ENCODE data around the gene PDZD7.

PDZD7 gene

DNA sequence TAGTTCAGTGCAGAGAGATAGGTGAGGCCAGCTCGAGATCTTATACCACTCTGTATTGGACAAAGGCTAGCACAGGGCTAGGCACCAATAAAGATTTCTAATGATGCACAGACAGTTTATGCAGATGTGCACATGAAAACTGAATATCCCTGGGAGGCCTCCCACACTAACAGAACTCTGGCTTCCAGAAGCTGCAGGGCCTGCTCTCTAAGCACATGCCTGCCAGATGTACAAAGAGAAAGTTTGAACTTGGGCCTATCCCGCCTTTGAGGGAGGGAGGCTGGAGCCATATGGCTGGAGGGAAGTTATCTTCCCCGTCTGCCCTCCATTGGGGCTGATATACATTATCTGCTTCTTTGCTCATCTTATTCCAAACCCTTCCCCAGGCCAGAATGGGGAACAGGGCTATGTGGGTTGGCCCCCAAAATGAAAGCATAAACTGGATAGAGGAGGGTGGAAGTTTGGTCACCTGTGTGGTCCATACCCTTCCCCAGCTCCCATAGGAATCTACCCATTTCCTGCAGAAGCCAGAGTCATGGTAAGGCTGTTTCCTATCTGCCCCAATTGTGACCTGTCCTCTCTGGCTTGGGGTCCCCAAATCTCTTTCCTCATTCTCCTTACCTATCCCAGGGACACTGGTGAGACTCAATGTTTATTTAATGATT is 34.7 kb upstream of the PDZD7 start:
- TF ChIP-seq, protein P1, sequence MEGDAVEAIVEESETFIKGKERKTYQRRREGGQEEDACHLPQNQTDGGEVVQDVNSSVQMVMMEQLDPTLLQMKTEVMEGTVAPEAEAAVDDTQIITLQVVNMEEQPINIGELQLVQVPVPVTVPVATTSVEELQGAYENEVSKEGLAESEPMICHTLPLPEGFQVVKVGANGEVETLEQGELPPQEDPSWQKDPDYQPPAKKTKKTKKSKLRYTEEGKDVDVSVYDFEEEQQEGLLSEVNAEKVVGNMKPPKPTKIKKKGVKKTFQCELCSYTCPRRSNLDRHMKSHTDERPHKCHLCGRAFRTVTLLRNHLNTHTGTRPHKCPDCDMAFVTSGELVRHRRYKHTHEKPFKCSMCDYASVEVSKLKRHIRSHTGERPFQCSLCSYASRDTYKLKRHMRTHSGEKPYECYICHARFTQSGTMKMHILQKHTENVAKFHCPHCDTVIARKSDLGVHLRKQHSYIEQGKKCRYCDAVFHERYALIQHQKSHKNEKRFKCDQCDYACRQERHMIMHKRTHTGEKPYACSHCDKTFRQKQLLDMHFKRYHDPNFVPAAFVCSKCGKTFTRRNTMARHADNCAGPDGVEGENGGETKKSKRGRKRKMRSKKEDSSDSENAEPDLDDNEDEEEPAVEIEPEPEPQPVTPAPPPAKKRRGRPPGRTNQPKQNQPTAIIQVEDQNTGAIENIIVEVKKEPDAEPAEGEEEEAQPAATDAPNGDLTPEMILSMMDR (conservative IDR thresholded peaks at IDR 0.05; ENCODE audit: low read depth, low read length) = no peak
- DNase-seq (ENCODE audit: low read depth) = no peak
- peak overlapping the region; percentile 62 for H3K4me3 ChIP-seq (ENCODE audit: low read length)

DNA sequence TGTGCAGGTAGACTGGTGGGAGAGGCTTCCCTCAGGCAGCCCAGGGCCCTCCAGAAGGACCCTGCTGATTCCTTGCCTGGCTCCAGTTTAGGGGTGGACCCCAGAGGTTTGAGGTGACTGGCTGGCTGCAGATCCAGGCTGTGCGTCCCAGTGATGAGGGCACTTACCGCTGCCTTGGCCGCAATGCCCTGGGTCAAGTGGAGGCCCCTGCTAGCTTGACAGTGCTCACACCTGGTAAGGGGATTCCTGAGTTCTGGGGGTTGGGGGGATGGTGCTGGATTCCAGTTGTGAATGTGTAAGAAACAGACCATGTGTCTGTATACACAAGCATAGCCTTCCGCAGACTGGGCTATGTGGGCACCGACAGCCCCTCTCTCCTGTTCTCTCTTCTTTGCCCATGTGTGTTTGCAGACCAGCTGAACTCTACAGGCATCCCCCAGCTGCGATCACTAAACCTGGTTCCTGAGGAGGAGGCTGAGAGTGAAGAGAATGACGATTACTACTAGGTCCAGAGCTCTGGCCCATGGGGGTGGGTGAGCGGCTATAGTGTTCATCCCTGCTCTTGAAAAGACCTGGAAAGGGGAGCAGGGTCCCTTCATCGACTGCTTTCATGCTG is 33.6 kb upstream of the PDZD7 start:
- TF ChIP-seq, protein P1 (conservative IDR thresholded peaks at IDR 0.05; ENCODE audit: low read depth, low read length) = no peak
- no peak for DNase-seq (ENCODE audit: low read depth)
- no peak overlapping the region for H3K4me3 ChIP-seq (ENCODE audit: low read length)

DNA sequence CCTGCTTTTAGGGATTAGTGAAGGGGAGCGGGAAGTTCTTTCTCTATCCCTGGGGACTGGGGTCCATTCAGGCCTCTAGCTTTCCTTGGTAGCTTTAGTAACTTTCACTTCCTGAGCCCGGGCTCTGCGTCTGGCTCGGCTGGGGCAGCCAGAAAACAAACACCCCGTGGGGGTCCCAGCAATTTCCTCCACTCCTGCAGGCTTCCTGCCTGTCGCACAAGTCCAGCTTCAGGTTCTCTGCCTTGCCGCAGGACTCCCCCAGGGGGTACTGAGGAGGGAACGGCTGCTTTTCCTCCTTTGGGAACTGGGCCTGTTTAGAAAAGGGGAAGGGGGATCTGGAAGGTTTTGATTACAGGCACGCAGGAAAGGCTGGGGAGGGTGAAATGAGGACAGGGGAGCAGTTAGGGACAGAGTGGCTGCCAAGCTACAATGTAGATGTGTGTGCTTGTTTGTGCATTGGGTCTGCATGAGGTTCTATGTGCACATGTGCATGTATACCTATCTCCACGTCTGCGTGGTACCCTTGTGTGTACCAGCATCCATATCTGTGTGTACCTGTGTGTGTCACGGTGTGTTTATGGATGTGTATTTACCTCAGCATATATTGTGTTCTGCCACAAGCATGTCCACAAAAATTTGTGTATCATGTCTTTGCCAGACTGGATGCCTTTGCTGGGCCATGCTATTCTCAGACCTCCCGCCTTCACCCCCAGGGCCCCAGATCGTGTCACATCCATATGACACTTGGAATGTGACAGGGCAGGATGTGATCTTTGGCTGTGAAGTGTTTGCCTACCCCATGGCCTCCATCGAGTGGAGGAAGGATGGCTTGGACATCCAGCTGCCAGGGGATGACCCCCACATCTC is 32.9 kb upstream of the PDZD7 start:
- TF ChIP-seq, protein P1 (conservative IDR thresholded peaks at IDR 0.05; ENCODE audit: low read depth, low read length) = no peak
- H3K4me3 ChIP-seq (ENCODE audit: low read length) = no peak overlapping the region
- no peak for DNase-seq (ENCODE audit: low read depth)

DNA sequence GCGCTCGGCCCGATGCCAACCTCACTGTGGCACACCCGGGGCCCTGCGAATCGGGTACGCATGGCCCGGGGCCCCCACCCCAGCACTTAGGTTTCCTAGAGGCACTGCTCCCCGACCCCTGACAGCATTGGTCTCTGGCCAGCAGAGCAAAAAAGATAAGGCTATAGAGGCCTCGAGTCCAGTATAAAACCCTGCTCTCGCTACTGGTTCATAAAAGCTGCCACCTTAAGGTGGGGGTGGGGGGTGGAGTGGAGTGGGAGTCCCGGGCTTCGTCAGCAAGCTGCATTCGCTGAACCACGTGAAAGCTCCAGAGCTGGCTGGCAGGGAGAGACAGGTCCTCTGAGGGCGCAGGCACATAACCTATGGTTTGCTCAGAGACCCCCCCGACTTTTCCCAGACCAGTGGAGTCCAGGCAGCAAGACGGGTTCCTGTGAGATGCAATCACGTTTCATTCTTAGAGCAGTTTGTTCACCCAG is 32.2 kb upstream of the PDZD7 start:
- no peak for DNase-seq (ENCODE audit: low read depth)
- peak overlapping the region; percentile 23 for H3K4me3 ChIP-seq (ENCODE audit: low read length)
- TF ChIP-seq, protein P1 (conservative IDR thresholded peaks at IDR 0.05; ENCODE audit: low read depth, low read length) = no peak

DNA sequence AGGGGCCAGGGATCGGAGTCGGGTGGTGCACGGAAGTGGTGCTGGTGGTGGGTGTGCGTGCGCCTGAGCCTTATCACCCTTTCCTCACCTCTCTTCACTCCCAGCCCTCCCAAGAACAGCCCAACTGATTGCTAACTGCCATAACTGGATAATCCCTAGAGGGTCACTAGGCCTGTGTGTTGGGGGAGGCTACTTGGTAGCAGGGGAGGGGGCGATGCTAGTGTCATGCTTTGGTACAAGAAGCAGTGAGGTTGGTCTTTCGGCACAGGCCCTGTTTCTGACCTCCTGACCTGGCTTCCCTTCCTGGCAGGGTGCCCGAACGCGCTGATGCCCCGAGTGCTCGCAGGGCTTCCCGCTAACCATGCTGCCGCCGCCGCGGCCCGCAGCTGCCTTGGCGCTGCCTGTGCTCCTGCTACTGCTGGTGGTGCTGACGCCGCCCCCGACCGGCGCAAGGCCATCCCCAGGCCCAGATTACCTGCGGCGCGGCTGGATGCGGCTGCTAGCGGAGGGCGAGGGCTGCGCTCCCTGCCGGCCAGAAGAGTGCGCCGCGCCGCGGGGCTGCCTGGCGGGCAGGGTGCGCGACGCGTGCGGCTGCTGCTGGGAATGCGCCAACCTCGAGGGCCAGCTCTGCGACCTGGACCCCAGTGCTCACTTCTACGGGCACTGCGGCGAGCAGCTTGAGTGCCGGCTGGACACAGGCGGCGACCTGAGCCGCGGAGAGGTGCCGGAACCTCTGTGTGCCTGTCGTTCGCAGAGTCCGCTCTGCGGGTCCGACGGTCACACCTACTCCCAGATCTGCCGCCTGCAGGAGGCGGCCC is 31.5 kb upstream of the PDZD7 start:
- peak overlapping the region; percentile 32 for H3K4me3 ChIP-seq (ENCODE audit: low read length)
- no peak for DNase-seq (ENCODE audit: low read depth)
- TF ChIP-seq, protein P1 (conservative IDR thresholded peaks at IDR 0.05; ENCODE audit: low read depth, low read length) = no peak

DNA sequence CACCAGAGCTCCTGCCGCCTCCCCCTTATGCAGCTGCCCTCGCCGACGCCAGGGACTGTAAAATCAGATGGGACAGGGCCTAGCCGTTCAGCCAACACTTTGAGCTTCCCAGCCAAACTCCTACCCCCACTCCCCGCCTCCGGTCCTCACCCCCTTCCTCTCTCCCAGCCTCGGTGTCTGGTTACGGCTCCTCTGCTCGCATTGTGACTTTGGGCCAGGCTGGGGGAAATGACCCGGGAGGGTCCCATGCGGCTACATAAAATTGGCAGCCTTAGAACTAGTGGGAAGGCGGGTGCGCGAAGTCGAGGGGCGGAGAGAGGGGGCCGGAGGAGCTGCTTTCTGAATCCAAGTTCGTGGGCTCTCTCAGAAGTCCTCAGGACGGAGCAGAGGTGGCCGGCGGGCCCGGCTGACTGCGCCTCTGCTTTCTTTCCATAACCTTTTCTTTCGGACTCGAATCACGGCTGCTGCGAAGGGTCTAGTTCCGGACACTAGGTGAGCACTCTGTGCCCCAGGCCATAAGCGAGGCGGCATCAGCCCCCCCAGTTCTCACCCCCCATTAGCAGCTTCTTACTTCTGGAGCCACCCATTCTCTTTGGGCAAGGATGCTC is 30.8 kb upstream of the PDZD7 start, which contains the start of gene KAZALD1:
Gene KAZALD1 (plus strand): TSS at position 366 of the 608 bp plus-strand sequence. CDS start 604 bp downstream, outside the sequence.
- DNase-seq (ENCODE audit: low read depth) = no peak
- TF ChIP-seq, protein P1 (conservative IDR thresholded peaks at IDR 0.05; ENCODE audit: low read depth, low read length) = no peak
- H3K4me3 ChIP-seq (ENCODE audit: low read length) = peak within 1 kb of the TSS; percentile 98
